DMS153 (cell line): Measurements from ENCODE around the gene LETM1.

Experiments
- DNase-seq: peaks from one replicate; lab custom pipeline; 2025; lab: John Stamatoyannopoulos, UW

Gene LETM1

GRCh38 chr4:1795299-1796195 lies 60.4 kb downstream of the LETM1 start:
- no peak for DNase-seq

GRCh38 chr4:1794809-1795298 lies 61.1 kb downstream of the LETM1 start:
- DNase-seq: no peak

- DNase-seq: no peak
Measured at GRCh38 chr4:1793940-1794808, 61.8 kb downstream of the LETM1 start.

GRCh38 chr4:1793496-1793840 lies 62.5 kb downstream of the LETM1 start:
- DNase-seq: no peak

- DNase-seq: no peak
Measured at GRCh38 chr4:1792832-1793495, 63.0 kb downstream of the LETM1 start, which contains the start of gene FGFR3. Gene FGFR3 (plus strand): TSS chr4:1793293. CDS start chr4:1793935, 642 bp downstream.

GRCh38 chr4:1792158-1792831 lies 63.7 kb downstream of the LETM1 start:
- DNase-seq: no peak

- DNase-seq: no peak
Measured at GRCh38 chr4:1790005-1790404, 66.0 kb downstream of the LETM1 start.

GRCh38 chr4:1789552-1789951 lies 66.4 kb downstream of the LETM1 start:
- no peak for DNase-seq

- no peak for DNase-seq
Measured at GRCh38 chr4:1788254-1788973, 67.5 kb downstream of the LETM1 start.

- DNase-seq: no peak
Measured at GRCh38 chr4:1787411-1788077, 68.4 kb downstream of the LETM1 start.

GRCh38 chr4:1786544-1787362 lies 69.2 kb downstream of the LETM1 start:
- no peak for DNase-seq

- DNase-seq: no peak
Measured at GRCh38 chr4:1785592-1785991, 70.4 kb downstream of the LETM1 start.

GRCh38 chr4:1784789-1785591 lies 71.0 kb downstream of the LETM1 start:
- DNase-seq: no peak

- DNase-seq: no peak
Measured at GRCh38 chr4:1784395-1784788, 71.6 kb downstream of the LETM1 start.

- no peak for DNase-seq
Measured at GRCh38 chr4:1783970-1784369, 72.0 kb downstream of the LETM1 start.

GRCh38 chr4:1783015-1783414 lies 72.9 kb downstream of the LETM1 start:
- no peak for DNase-seq

- no peak for DNase-seq
Measured at GRCh38 chr4:1780435-1780834, 75.5 kb downstream of the LETM1 start.

- no peak for DNase-seq
Measured at GRCh38 chr4:1779588-1780382, 76.2 kb downstream of the LETM1 start.
